Endothelial cell (in vitro differentiated cells): Measurements from ENCODE around the gene AFAP1L2. TPM values are rescaled to one million over a fixed set of nuclear protein-coding genes. Genes with fewer than 3 reads are reported as not detected.

ENCODE experiments used
- DNase-seq: peaks from one replicate; pipeline ENCODE4 v3.0.0; 2021; ENCODE audit warnings: low spot score
- H3K27ac Mint-ChIP-seq: one replicate; pipeline ENCODE4 v1.8.0; 2021; ENCODE audit warnings: mixed read lengths, inconsistent platforms; ENCODE audit not compliant: unreplicated experiment
- H3K27me3 Mint-ChIP-seq: one replicate; pipeline ENCODE4 v1.8.0; 2021; ENCODE audit warnings: mild to moderate bottlenecking, moderate library complexity, mixed read lengths, inconsistent platforms; ENCODE audit not compliant: unreplicated experiment
- H3K36me3 Mint-ChIP-seq: one replicate; pipeline ENCODE4 v1.8.0; 2021; ENCODE audit warnings: mild to moderate bottlenecking, low read depth, mixed read lengths, inconsistent platforms; ENCODE audit not compliant: unreplicated experiment
- H3K4me1 Mint-ChIP-seq: one replicate; pipeline ENCODE4 v1.8.0; 2021; ENCODE audit warnings: mild to moderate bottlenecking, mixed read lengths, inconsistent platforms; ENCODE audit not compliant: unreplicated experiment
- H3K4me3 Mint-ChIP-seq: one replicate; pipeline ENCODE4 v1.8.0; 2021; ENCODE audit warnings: mild to moderate bottlenecking, mixed read lengths, inconsistent platforms; ENCODE audit not compliant: unreplicated experiment
- H3K9me3 Mint-ChIP-seq: one replicate; pipeline ENCODE4 v1.8.0; 2021; ENCODE audit warnings: mixed read lengths, inconsistent platforms; ENCODE audit not compliant: unreplicated experiment
- total RNA-seq: library from RNA; stranded (reverse); fragmentation: NEBNext Ultra II Directional; extraction: Animal tissue kit (Norgen Biotek cat#: 25700); gene quantifications from one replicate; pipeline ENCODE4 v1.2.1, GENCODE V29; 2021; ENCODE audit not compliant: unreplicated experiment
- TF ChIP-seq, protein P1 (sequence below): fragments of 200-600 bp; sonication (generic); IDR thresholded peaks from one replicate; pipeline ENCODE4 v1.5.0; 2021; ENCODE audit warnings: antibody characterized with exemption; ENCODE audit not compliant: unreplicated experiment

AFAP1L2 gene
- total RNA-seq, 1 donor from 2014 or later: 0.77 TPM

DNA sequence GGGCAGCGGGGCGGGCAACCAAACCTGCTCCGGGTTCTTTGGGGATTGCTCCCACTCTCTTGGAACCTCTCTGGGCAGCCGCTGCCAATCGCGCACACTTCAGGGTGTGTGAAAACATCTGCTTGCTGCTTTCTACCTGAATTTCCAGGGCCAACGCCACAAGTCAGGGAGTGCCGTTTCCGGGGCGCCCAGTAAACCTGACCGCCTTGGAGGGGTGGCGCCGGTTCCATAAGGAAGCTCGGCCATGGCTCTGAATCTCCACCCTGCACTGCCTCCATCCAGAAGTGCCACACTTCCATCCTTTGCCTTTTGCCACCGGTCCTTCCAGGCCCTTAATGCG, 679 bp upstream of the AFAP1L2 start:
- H3K27ac Mint-ChIP-seq: no peak overlapping the region
- TF ChIP-seq, protein P1, sequence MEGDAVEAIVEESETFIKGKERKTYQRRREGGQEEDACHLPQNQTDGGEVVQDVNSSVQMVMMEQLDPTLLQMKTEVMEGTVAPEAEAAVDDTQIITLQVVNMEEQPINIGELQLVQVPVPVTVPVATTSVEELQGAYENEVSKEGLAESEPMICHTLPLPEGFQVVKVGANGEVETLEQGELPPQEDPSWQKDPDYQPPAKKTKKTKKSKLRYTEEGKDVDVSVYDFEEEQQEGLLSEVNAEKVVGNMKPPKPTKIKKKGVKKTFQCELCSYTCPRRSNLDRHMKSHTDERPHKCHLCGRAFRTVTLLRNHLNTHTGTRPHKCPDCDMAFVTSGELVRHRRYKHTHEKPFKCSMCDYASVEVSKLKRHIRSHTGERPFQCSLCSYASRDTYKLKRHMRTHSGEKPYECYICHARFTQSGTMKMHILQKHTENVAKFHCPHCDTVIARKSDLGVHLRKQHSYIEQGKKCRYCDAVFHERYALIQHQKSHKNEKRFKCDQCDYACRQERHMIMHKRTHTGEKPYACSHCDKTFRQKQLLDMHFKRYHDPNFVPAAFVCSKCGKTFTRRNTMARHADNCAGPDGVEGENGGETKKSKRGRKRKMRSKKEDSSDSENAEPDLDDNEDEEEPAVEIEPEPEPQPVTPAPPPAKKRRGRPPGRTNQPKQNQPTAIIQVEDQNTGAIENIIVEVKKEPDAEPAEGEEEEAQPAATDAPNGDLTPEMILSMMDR: no peak
- H3K36me3 Mint-ChIP-seq: peaks cover 3% of the 10 kb centered on the region
- no peak for DNase-seq
- H3K4me3 Mint-ChIP-seq: peak overlapping the region; percentile 48
- peaks cover 24% of the 10 kb centered on the region for H3K4me1 Mint-ChIP-seq
- H3K9me3 Mint-ChIP-seq: no peaks in the 10 kb centered on the region
- H3K27me3 Mint-ChIP-seq: peaks cover 15% of the 10 kb centered on the region

DNA sequence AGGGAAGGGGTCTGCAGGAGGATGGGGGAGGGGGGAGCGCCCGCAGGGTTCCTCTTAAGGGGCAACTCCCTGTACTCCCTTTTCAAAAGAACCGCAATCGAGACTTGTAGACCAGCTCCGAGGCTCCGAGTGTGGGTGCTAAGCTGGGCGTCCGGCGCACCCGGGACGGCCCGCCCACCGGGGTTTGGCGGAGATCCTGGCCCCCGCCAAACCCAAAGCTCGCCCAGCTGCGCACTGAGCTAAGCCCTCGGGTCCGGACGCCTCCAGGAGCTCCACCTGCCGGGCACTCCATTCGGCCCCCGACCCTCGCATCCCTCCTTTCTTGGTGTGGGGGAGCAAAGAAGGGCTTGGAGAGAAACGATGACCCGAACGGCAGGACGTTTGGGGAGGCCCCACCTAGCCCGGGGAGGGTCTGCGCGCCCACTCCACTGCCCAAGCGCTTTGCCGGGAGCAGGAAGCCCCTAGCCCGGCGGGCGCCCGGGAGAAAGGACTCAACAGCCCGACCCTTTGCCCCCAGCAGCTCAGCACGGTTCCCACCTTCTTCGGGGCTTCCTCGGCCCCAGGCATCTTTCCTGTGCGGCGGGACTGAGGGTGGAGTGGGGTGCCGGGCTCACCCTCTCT, 651 bp downstream of the AFAP1L2 start:
- H3K4me3 Mint-ChIP-seq: peak overlapping the region; percentile 83
- TF ChIP-seq, protein P1: no peak
- H3K36me3 Mint-ChIP-seq: peaks cover 3% of the 10 kb centered on the region
- H3K27me3 Mint-ChIP-seq: peaks cover 17% of the 10 kb centered on the region
- no peaks in the 10 kb centered on the region for H3K9me3 Mint-ChIP-seq
- DNase-seq: peak; percentile 14
- peaks cover 25% of the 10 kb centered on the region for H3K4me1 Mint-ChIP-seq
- H3K27ac Mint-ChIP-seq: no peak overlapping the region

DNA sequence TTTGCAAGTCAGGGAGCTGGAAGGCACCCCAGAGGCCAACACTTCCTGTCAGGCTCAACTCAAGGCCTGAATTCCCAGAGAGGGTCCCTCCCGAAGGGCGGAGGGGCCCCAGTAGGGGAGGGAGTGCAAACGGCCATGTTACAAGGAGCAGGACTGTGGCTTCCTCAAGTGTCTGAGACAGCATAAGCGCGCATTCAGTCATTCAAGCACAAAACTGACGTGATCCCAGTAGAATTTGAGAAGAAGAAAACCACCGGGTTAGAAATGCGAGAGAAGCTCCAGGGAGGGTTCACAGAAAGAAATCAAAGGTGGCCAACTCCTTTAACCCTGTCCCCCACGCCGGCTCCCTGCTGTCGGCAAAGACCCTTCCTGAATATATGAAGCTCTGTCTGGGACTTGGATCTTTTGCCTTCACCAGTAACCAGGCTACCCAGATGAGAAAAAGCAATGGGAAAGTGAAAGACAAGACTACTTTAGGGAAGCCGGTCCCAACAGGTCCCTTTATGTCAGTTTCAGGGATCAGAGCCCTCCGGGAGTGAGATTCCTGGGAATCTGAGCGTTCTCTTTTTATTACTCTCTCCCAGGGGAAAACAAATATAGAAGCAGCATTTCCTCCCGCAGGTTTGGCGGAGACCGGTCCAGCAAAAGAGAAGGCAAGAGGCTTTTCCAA, 1.3 kb downstream of the AFAP1L2 start:
- TF ChIP-seq, protein P1: no peak
- Mint-ChIP-seq H3K9me3 (no peaks in the 10 kb centered on the region), H3K27me3 (peaks cover 14% of the 10 kb centered on the region), H3K27ac (no peak overlapping the region), H3K4me3 (peak overlapping the region; percentile 83), H3K4me1 (peaks cover 21% of the 10 kb centered on the region), H3K36me3 (peaks cover 3% of the 10 kb centered on the region)
- DNase-seq: no peak

DNA sequence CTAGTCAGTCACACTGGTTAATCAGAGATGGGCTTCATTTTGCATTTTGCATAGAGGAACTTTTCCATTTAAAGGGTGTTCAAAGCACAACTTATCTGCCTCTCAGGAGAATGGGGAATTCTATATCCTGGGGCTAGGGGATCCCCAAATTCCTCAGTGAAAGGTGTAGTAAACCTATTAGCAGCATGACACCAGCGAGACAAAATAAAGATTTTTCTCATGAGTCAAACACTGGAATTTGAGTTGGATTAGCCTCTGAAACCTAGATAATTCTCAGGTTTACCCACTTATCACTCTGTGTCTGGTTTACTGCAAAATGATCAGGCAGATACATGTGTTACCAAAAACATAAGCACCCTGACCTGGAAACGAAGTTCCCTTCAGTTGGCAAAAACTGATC, 2.1 kb downstream of the AFAP1L2 start:
- TF ChIP-seq, protein P1: no peak
- Mint-ChIP-seq H3K36me3 (no peaks in the 10 kb centered on the region), H3K9me3 (no peaks in the 10 kb centered on the region), H3K4me3 (no peak overlapping the region), H3K27ac (no peak overlapping the region), H3K27me3 (peaks cover 14% of the 10 kb centered on the region), H3K4me1 (peaks cover 15% of the 10 kb centered on the region)
- DNase-seq: no peak

DNA sequence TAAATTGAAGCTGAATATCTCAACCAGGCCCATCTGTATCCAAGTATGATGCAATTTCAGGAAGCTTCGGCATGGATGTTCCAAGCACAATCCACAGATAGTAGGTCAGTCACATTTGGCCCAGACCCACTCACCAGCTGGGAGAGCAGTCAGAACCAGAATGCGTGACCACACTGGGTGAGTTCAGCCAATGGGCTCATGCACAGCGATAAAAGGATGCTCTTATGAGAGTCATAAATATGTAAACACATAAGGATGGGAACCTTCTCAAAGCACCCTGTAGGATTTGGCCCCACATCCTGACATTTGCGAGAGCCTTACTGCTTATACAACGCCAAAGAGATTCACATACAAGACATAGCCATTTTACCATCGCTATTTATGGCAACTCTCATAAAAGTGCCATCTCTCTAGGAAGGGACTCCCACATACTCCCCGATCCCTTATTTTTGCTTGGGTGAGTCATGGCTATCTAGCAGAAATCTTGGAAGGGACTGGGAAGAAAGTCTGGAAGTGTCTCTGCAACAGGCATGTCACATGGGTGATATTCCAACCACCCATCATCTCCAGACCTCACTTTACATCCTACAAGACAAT, 3.0 kb downstream of the AFAP1L2 start:
- Mint-ChIP-seq H3K27ac (no peak overlapping the region), H3K27me3 (peaks cover 14% of the 10 kb centered on the region), H3K4me3 (no peak overlapping the region), H3K9me3 (no peaks in the 10 kb centered on the region), H3K4me1 (peaks cover 15% of the 10 kb centered on the region), H3K36me3 (no peaks in the 10 kb centered on the region)
- DNase-seq: no peak
- TF ChIP-seq, protein P1: no peak
